ENCODE data around the gene GSTM5.

Gene GSTM5

GRCh38 chr1:109721971-109722370 is 9.9 kb downstream of the GSTM5 start:
- TF ChIP-seq CTCF (IDR thresholded peaks at IDR 0.05; ENCODE audit: borderline replicate concordance, insufficient read depth, low read depth, low read length), result no peak
- no peak overlapping the region for H3K4me3 ChIP-seq (ENCODE audit: low read depth, low read length)

- TF ChIP-seq CTCF (IDR thresholded peaks at IDR 0.05; ENCODE audit: borderline replicate concordance, insufficient read depth, low read depth, low read length), result no peak
- H3K4me3 ChIP-seq (ENCODE audit: low read depth, low read length), result no peak overlapping the region
Measured at GRCh38 chr1:109722908-109723691, 11.0 kb downstream of the GSTM5 start.

- H3K4me3 ChIP-seq (ENCODE audit: low read depth, low read length), result no peak overlapping the region
- TF ChIP-seq CTCF (IDR thresholded peaks at IDR 0.05; ENCODE audit: borderline replicate concordance, insufficient read depth, low read depth, low read length), result no peak
Measured at GRCh38 chr1:109724933-109725332, 12.9 kb downstream of the GSTM5 start.

GRCh38 chr1:109725510-109725909 is 13.5 kb downstream of the GSTM5 start:
- no peak for TF ChIP-seq CTCF (IDR thresholded peaks at IDR 0.05; ENCODE audit: borderline replicate concordance, insufficient read depth, low read depth, low read length)

GRCh38 chr1:109726007-109726406 is 14.0 kb downstream of the GSTM5 start:
- no peak for TF ChIP-seq CTCF (IDR thresholded peaks at IDR 0.05; ENCODE audit: borderline replicate concordance, insufficient read depth, low read depth, low read length)
- H3K4me3 ChIP-seq (ENCODE audit: low read depth, low read length), result no peak overlapping the region

More at GRCh38 chr1:109725510-109725909, 13.5 kb downstream of the GSTM5 start:
- H3K4me3 ChIP-seq (ENCODE audit: low read depth, low read length), result no peak overlapping the region

- no peak for TF ChIP-seq CTCF (IDR thresholded peaks at IDR 0.05; ENCODE audit: borderline replicate concordance, insufficient read depth, low read depth, low read length)
- H3K4me3 ChIP-seq (ENCODE audit: low read depth, low read length), result no peak overlapping the region
Measured at GRCh38 chr1:109726728-109727373, 14.8 kb downstream of the GSTM5 start.

- TF ChIP-seq CTCF (IDR thresholded peaks at IDR 0.05; ENCODE audit: borderline replicate concordance, insufficient read depth, low read depth, low read length), result no peak
- no peak overlapping the region for H3K4me3 ChIP-seq (ENCODE audit: low read depth, low read length)
Measured at GRCh38 chr1:109728870-109729269, 16.8 kb downstream of the GSTM5 start.

Data from GM12875 (cell line).